Glutamatergic neuron (in vitro differentiated cells): ENCODE measurements around the gene LHX3. TPM values are rescaled to one million over a fixed set of nuclear protein-coding genes. Genes with fewer than 3 reads are reported as not detected.

ENCODE experiments used
- DNase-seq: peaks from one replicate; pipeline ENCODE4 v3.0.0; 2022
- H3K27ac Mint-ChIP-seq: one replicate; pipeline ENCODE4 v1.8.0; 2020; ENCODE audit warnings: mild to moderate bottlenecking, mixed read lengths, inconsistent platforms; ENCODE audit not compliant: unreplicated experiment
- H3K27me3 Mint-ChIP-seq: one replicate; pipeline ENCODE4 v1.8.0; 2020; ENCODE audit warnings: mild to moderate bottlenecking, moderate library complexity, mixed read lengths, inconsistent platforms; ENCODE audit not compliant: unreplicated experiment
- H3K36me3 Mint-ChIP-seq: one replicate; pipeline ENCODE4 v1.8.0; 2020; ENCODE audit warnings: mild to moderate bottlenecking, mixed read lengths, inconsistent platforms; ENCODE audit not compliant: unreplicated experiment
- H3K4me1 Mint-ChIP-seq: one replicate; pipeline ENCODE4 v1.8.0; 2020; ENCODE audit warnings: mild to moderate bottlenecking, low read depth, mixed read lengths, inconsistent platforms; ENCODE audit not compliant: unreplicated experiment
- H3K4me3 Mint-ChIP-seq: one replicate; pipeline ENCODE4 v1.8.0; 2020; ENCODE audit warnings: mild to moderate bottlenecking, mixed read lengths, inconsistent platforms; ENCODE audit not compliant: unreplicated experiment
- H3K9me3 Mint-ChIP-seq: one replicate; pipeline ENCODE4 v1.8.0; 2020; ENCODE audit warnings: mild to moderate bottlenecking, moderate library complexity, mixed read lengths, inconsistent platforms; ENCODE audit not compliant: unreplicated experiment
- total RNA-seq: library from RNA; stranded (reverse); fragmentation: NEBNext Ultra II Directional; extraction: Animal tissue kit (Norgen Biotek cat#: 25700); gene quantifications from one replicate; pipeline ENCODE4 v1.2.1, GENCODE V29; 2021; ENCODE audit not compliant: unreplicated experiment
- TF ChIP-seq, protein P1 (sequence below): fragments of 200-600 bp; sonication (generic); IDR thresholded peaks from one replicate; pipeline ENCODE4 v1.5.0; 2021; ENCODE audit not compliant: partially characterized antibody, unreplicated experiment

Gene LHX3
- total RNA-seq, 1 donor from 2014 or later = 0.81 TPM

DNA sequence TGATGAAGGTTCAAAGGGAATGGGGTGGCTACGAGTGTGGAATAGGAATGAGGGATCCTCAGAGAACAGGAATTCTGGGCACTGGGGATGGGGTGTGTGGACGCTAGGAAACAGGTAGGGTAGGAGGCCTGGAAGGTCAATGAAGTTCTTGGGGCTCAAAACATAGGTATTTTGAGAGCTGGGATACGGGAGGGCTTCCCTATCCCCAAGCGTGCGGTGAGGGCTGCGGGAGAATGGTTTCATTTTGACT is 40.0 kb upstream of the LHX3 start:
- Mint-ChIP-seq H3K36me3 (no peaks in the 10 kb centered on the region), H3K4me1 (peaks cover 44% of the 10 kb centered on the region), H3K27me3 (peaks cover 11% of the 10 kb centered on the region)

DNA sequence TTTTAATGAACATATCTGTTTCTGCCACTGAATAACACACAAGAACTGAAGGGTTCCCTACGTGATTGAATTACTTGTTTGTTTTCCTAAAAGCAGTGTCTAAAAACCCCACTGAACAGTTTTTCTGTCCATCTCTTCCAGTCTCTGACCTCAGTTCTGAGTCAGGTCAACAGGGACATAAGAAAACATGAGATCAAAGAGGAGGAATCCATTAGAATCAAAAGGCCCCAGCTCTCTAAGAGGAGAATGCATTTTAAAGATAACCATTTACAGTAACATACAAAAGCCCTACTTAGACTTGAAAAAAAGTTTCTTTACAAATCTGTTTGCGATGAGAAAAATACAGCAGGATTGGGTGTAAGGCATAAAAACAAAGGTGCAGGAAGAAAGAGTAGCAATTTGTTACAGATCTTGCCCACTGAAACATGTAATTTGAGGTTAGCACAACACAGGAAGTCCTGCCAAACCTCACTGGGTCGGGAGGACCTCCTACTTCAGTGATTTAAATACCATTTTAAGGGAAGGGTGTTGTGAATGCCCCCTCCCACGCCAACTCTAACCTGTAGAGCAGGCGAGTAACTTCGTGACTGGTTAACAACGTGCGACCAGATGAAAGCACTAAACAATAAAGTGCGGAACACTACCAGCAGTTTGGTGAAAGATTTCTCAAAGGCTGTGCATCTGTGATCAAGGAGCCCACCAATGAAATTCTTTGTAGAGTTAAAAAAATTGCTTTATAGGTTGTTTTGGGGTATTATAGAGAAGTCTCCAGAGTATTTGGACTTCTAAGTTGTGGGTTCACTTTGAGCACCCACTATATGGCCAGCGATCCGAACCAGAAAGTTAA is 39.4 kb upstream of the LHX3 start:
- H3K27me3 Mint-ChIP-seq = peaks cover 11% of the 10 kb centered on the region
- TF ChIP-seq, protein P1, sequence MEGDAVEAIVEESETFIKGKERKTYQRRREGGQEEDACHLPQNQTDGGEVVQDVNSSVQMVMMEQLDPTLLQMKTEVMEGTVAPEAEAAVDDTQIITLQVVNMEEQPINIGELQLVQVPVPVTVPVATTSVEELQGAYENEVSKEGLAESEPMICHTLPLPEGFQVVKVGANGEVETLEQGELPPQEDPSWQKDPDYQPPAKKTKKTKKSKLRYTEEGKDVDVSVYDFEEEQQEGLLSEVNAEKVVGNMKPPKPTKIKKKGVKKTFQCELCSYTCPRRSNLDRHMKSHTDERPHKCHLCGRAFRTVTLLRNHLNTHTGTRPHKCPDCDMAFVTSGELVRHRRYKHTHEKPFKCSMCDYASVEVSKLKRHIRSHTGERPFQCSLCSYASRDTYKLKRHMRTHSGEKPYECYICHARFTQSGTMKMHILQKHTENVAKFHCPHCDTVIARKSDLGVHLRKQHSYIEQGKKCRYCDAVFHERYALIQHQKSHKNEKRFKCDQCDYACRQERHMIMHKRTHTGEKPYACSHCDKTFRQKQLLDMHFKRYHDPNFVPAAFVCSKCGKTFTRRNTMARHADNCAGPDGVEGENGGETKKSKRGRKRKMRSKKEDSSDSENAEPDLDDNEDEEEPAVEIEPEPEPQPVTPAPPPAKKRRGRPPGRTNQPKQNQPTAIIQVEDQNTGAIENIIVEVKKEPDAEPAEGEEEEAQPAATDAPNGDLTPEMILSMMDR = no peak
- peaks cover 47% of the 10 kb centered on the region for H3K4me1 Mint-ChIP-seq
- no peaks in the 10 kb centered on the region for H3K36me3 Mint-ChIP-seq
- H3K9me3 Mint-ChIP-seq = peaks cover 7% of the 10 kb centered on the region
- H3K27ac Mint-ChIP-seq = peak overlapping the region; percentile 85
- peak overlapping the region; percentile 95 for H3K4me3 Mint-ChIP-seq
- DNase-seq = no peak

More for the DNA sequence above, 40.0 kb upstream of the LHX3 start:
- Mint-ChIP-seq H3K27ac (peak overlapping the region; percentile 85), H3K4me3 (peak overlapping the region; percentile 95), H3K9me3 (peaks cover 7% of the 10 kb centered on the region)
- TF ChIP-seq, protein P1 = no peak
- no peak for DNase-seq

DNA sequence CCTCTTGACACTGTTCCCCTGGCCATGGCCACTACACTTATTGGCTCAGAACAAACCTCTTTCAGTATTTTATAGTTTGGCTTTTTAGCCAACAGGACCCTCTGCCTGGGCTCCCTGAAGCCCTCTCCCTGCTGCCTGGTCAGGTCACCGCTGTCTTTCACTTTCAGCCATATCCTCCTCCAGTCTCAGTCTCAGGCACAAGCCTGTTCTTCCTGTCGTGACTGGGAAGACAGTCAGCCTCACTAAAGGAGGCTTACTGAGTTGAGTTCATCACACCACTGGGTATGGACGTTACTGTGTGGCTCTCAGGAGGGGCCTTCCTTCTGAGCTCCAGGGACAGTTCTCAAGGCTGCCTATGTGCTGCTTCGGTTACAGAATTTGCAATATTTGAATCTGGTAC is 38.7 kb upstream of the LHX3 start:
- peaks cover 47% of the 10 kb centered on the region for H3K4me1 Mint-ChIP-seq
- DNase-seq = no peak
- H3K9me3 Mint-ChIP-seq = peaks cover 8% of the 10 kb centered on the region
- peak overlapping the region; percentile 95 for H3K4me3 Mint-ChIP-seq
- peaks cover 11% of the 10 kb centered on the region for H3K27me3 Mint-ChIP-seq
- H3K27ac Mint-ChIP-seq = peak overlapping the region; percentile 29
- H3K36me3 Mint-ChIP-seq = no peaks in the 10 kb centered on the region
- TF ChIP-seq, protein P1 = no peak

DNA sequence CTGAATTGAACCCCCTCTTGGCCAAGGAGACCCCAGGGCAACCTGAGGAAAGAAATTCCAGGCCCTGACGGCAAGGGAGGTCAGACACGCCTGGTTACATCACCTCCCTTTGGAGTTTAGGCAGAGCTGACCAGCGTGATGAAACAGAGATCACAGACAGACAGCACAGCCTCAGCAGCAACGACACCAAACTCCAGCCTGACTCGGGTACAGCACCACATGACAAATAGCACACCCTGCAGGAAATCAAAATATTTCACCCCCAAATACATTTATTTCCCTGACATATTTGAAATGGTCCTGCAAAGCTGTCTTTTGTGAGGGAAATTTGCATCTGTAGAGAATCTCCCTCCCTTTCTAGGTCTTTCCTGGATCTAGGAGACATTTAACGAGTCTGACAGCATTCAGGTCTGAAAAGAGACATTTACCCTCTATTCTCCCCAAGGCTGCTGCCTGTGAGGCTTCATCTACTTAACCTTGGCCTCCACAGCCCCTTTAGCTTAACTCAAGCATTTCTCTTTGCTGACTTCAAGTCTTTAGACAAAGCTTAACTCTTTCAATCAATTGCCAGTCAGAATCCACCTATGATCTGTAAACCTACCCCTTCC is 38.1 kb upstream of the LHX3 start:
- H3K4me3 Mint-ChIP-seq = peak overlapping the region; percentile 95

More for the DNA sequence above, 38.1 kb upstream of the LHX3 start:
- TF ChIP-seq, protein P1 = no peak
- Mint-ChIP-seq H3K27me3 (peaks cover 11% of the 10 kb centered on the region), H3K9me3 (peaks cover 8% of the 10 kb centered on the region), H3K27ac (peak overlapping the region; percentile 29), H3K4me1 (peaks cover 47% of the 10 kb centered on the region), H3K36me3 (no peaks in the 10 kb centered on the region)
- DNase-seq = no peak
